GM10248 (cell line): ENCODE measurements around the gene TTC1.

Experiments used
- CTCF ChIA-PET: fragments of 300-600 bp; sonication (Branson Sonifier 250); formaldehyde crosslinking; extraction: SDS; loops from one replicate; lab custom pipeline; 2021; ENCODE audit warnings: antibody characterized with exemption; lab: Yijun Ruan, JAX
- POLR2A ChIA-PET: fragments of 350-650 bp; sonication (Branson Sonifier 250); formaldehyde crosslinking; extraction: SDS; loops from one replicate; lab custom pipeline; 2020; ENCODE audit warnings: antibody characterized with exemption; lab: Yijun Ruan, JAX
- DNase-seq: peaks from one replicate; pipeline ENCODE4 v3.0.0; 2012; ENCODE audit errors: extremely low spot score
- CTCF ChIP-seq: IDR thresholded peaks from 2 replicates; pipeline ENCODE4 v1.5.1; 2012; ENCODE audit warnings: mild to moderate bottlenecking, low read depth; ENCODE audit errors: extremely low read depth, missing control alignments, control extremely low read depth

TTC1 gene

DNA sequence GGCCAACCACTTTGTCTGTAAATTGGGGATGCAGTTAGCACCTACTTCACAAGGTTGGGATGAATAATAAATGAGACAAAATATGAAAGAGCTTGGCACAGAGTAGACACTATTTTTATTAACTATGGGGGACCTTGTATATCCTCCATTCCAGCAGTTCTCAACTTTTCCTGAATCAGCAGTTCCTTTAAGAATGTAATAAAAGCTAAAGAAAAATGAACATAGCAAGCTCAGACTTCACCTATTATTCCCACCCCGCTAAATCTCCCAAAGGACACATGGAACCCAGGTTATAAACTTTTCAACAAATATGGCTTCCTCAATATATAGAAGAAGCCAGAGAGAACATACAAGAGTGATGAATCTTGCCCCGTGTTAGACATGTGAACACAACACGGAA is 32.0 kb upstream of the TTC1 start:
- DNase-seq = no peak
- POLR2A ChIA-PET = no interaction called here
- CTCF ChIA-PET = interaction anchor here (1.2 kb wide), 2 partner anchors 10 to 821 kb away, joined by 3 to 4 read pairs; no protein-coding TSS in a partner anchor
- TF ChIP-seq CTCF = no peak

DNA sequence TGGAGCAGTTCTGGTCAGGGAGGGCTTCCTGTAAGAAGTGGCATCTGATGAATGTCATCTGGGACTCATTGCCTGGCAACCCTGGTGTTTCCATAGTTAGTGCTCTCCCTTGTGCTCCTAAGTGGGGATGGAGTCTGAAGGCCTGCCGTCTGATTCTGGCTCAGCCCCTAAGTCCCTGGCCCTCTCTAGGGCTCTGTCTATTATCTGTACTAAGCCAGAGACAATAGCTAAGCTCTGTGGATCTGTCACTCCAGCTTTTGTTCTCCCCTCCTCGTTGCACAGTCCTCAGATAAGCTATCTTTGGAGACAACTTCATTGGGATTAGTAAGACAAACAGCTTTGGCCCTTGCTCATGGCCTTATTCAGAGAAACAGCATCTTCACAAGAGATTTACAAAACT is 30.6 kb upstream of the TTC1 start:
- ChIA-PET CTCF (interaction anchor here (1.0 to 1.3 kb wide), 3 partner anchors 9 to 22 kb away, joined by 3 to 6 read pairs (median 3); no protein-coding TSS in a partner anchor), POLR2A (no interaction called here)
- TF ChIP-seq CTCF = no peak
- DNase-seq = no peak

DNA sequence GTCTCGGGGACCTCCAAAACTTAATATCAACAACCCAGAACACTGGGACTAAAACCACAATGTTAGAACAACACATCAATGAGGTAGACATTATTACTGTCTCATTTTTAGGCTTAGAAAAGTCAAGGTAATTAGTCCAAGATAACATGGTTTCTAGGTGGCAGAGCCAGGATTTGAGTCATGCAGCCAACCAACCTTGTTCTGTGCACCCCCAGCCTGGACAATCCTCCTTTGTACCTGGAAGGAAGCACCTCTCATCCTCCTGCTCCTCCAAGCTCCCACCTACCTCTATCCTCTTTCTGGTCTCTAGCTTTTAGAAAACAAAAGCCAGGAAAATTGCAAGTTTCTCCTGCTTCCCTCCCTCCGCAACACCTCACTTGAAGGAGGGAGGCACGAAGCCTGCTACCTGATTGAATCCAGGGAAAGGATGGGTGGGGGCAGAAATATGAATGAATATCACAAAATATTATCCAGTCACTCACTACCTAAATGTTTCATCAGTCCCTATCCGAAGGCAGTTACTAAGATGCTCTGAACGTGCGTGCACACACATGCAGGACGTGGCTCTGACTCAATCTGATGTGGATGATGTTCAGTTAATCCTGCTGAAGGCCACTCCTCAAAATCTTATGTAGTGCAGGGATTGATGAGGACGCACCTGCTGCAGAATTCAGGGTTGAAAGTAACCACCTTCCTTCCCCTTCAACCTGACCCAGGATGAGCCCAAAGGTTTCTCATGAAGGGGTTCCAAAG is 26.3 kb upstream of the TTC1 start:
- ChIA-PET CTCF (no interaction called here), POLR2A (no interaction called here)
- no peak for DNase-seq
- TF ChIP-seq CTCF = no peak

- peak; percentile 88 for DNase-seq
- POLR2A ChIA-PET = no interaction called here
- CTCF ChIA-PET = interaction anchor here (0.6 to 3.3 kb wide), 28 partner anchors 9 to 831 kb away, joined by 3 to 33 read pairs (median 4); no protein-coding TSS in a partner anchor
- peak; percentile 85 for TF ChIP-seq CTCF
Measured at GRCh38 chr5:159987031-159987674, 21.8 kb upstream of the TTC1 start.

DNA sequence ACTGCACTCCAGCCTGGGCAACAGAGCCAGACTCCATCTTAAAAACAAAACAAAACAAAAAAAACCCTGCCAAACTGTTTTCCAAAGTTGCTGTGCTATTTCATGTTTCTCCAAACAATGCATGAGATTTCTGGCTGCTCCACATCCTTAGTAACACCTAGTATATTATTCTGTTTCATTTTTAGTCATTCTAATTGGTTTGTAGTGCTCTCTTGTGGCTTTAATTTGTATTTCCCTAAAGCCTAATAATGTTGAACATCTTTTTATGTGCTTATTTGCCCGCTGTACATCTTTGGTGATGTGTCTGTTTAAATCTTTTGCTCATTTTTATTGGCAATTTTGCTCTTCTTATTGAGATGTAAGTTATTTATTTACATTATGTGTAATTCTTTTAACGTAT is 18.4 kb upstream of the TTC1 start:
- ChIA-PET POLR2A (no interaction called here), CTCF (no interaction called here)
- DNase-seq = no peak
- no peak for TF ChIP-seq CTCF

- DNase-seq = no peak
- ChIA-PET POLR2A (no interaction called here), CTCF (no interaction called here)
- TF ChIP-seq CTCF = no peak
Measured at GRCh38 chr5:159992566-159992965, 16.4 kb upstream of the TTC1 start.
